ENCODE measurements around the gene PPP2R5B. TPM values are rescaled to one million over a fixed set of nuclear protein-coding genes. Genes with fewer than 3 reads are reported as not detected.

The PPP2R5B gene
- total and polyA plus RNA-seq, 9 of the 15 experiments (the other 6 are each of a cell fraction or from before 2014, with no cell fraction given), result 0.10 to 7.8 (median 3.3) TPM

GRCh38 chr11:64878494-64879243, 45.8 kb upstream of the PPP2R5B start, which contains the start of gene EHD1 (continued):
- peak; percentile 85 for TF ChIP-seq RREB1 (CRISPR knock-in tag; IDR thresholded peaks at IDR 0.05)
- peak; percentile 29; the same call in 1 of the 2 replicates for TF ChIP-seq KLF16 (IDR thresholded peaks at IDR 0.05)
- TF ChIP-seq FOSL1 (tag; conservative IDR thresholded peaks at IDR 0.05), result peak; percentile 25; the same call in 1 of the 2 replicates
- TF ChIP-seq MYNN (IDR thresholded peaks at IDR 0.05), result no peak
- TF ChIP-seq MYNN (CRISPR knock-in tag; IDR thresholded peaks at IDR 0.05), result no peak
- peak; percentile 25 for TF ChIP-seq FUS (optimal IDR thresholded peaks at IDR 0.05; ENCODE audit: low read depth, low read length)
- peak; percentile 98 for TF ChIP-seq CHD2 (IDR thresholded peaks at IDR 0.05; ENCODE audit: low read depth, low read length)
- TF ChIP-seq RBBP5 (IDR thresholded peaks at IDR 0.05; ENCODE audit: borderline replicate concordance, insufficient read depth, low read length, poor library complexity, severe bottlenecking), result peak; percentile 36
- peak; percentile 68 for TF ChIP-seq CREM (IDR thresholded peaks at IDR 0.05; ENCODE audit: low read depth)
- TF ChIP-seq BCLAF1 (IDR thresholded peaks at IDR 0.05; ENCODE audit: borderline replicate concordance in 1 of 2, control insufficient read depth in 1 of 2, low read depth in 2 of 2, low read length in 1 of 2), result 0 out of 4 replicates have a peak, but pooled peaks of 1 of the 2 experiments have one; percentile 24
- no peak for TF ChIP-seq ID3 (CRISPR knock-in tag; IDR thresholded peaks at IDR 0.05)
- TF ChIP-seq ID3 (tag; IDR thresholded peaks at IDR 0.05), result peak; percentile 52; the same call in 1 of the 2 replicates
- 0 out of 2 replicates have a peak, but pooled peaks have one; percentile 39 for TF ChIP-seq MECOM (CRISPR knock-in tag; IDR thresholded peaks at IDR 0.05)
- peak; percentile 85; the same call in 1 of the 2 replicates for TF ChIP-seq GTF2E2 (tag; IDR thresholded peaks at IDR 0.05)
- peak; percentile 78 for TF ChIP-seq MEIS2 (IDR thresholded peaks at IDR 0.05; ENCODE audit: partially characterized antibody)
- TF ChIP-seq CAMTA2 (CRISPR knock-in tag; conservative IDR thresholded peaks at IDR 0.05), result no peak
- peak; percentile 88 for TF ChIP-seq POLR2H (tag; IDR thresholded peaks at IDR 0.05; ENCODE audit: low read depth)
- peak; percentile 78 for TF ChIP-seq DACH1 (IDR thresholded peaks at IDR 0.05; ENCODE audit: partially characterized antibody)
- TF ChIP-seq PHF8 (IDR thresholded peaks at IDR 0.05; ENCODE audit: borderline replicate concordance, low read length), result peak; percentile 86; the same call in 1 of the 2 replicates
